Effector CD8-positive, alpha-beta T cell (primary cell): ENCODE measurements around the gene CCL28.
"Not testable (repeated sequence)": the region's sequence is repeated elsewhere in the genome, so short reads cannot be mapped to it uniquely, and the experiment has no call there.

Experiments used
- DNase-seq: peaks from one replicate; lab custom pipeline; 2025; lab: John Stamatoyannopoulos, UW

The CCL28 gene

DNA sequence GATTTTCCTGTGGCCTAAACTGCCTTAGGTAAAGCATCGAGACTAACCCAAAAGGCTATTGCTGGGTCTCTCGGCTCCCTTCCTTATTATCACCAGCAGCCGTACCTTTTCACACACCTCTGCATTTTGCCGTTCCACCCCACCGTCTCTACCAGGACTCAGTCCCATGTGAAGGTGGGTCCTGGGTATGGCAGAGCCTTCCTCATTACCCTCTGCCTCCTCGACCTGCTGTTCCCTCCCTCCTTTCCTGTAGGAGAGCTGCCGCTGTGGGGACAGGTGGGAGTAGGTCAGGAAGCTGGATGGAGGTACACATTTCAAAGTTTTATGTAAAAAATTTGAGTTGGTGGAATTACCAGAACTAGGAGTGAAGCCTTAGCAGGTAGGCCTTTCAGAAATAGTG, 1.8 kb downstream of the CCL28 start:
- no peak for DNase-seq

DNA sequence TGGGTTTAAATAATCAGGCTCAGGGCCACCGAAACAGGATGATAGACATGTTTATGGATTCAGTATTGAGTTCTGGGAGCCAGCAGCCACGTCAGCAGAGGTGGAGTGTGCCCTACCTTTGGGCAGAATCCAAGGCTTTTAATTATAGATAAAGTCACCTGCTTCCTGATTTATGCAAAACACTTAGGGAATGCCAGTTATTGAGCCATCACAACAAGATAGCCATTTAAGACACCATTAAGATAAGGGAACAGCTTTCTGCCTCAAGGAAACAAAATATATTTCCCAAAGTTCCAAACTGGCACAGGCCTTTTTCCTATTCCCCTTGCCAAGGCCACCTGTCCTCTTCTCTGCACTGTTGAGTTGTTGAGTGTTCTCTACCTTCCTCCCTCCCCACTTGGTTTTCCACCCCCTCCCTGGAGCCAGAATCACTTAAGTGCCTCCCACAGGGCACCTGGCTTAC, 2.4 kb downstream of the CCL28 start:
- DNase-seq = no peak

GRCh38 chr5:43402524-43403066, 9.6 kb downstream of the CCL28 start:
- DNase-seq = not testable (repeated sequence)

DNA sequence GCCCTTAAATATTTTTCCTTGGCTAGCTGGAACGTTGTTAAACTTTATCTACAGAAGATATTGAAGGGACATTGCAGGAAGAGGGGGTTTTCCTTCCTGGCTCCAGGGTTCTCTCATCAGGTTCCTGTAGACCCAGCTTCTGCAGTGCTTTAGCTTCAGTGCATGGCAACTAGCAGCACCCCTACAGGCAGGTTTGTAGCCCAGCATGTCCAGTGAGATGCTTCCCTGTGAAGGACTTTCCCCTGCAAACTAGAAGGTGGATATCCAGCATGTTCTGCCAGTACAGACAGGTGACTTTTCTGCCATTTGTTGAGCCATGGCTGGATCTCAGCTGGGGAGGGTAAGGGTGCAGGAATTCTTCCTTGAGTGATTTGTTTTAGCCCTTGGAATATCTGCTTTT, 10.4 kb downstream of the CCL28 start:
- DNase-seq = no peak

DNA sequence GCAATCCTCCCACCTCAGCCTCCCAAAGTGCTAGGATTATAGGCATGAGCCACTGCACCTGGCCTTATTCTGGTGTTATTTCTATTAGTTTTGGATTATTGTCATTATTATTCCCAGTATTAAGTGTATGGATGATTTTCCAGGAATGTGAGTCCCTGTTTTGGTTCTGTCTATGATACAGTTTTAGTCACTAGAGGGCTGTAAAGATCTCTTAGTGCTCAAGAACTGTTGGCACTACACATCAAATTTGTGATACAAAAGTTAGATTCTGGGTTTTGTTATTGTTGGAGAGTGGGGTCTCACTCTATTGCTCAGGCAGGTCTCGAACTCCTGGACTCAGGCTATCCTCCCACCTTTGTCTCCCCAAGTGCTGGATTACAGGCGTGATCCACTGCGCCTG, 12.1 kb downstream of the CCL28 start:
- DNase-seq = no peak

DNA sequence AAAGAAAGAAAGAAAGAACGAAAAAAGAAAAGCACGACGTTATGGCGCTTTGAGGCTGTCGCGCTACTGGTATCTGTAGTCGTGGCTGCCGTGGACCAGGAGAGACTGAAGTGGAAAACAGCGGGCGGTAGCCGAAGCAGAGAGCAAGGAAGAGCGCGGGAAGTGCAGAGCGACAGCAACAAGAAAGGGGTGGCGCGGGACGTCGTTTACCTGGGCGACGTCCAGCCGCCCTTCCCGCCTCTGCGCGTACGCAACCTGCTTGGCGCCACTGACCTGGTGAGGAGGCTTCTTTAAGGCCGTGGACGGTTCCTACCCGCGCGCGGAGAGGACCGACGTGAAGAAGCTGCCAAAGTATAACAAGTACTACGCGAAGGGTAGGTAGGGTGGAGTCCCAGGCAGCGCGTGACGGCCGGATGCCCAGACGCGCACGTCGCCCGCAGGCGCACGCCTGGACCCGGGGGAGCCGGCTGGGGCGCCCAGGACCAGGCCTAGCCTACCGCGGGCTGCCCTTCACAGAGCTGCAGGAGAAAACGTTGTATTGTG, 15.4 kb downstream of the CCL28 start:
- DNase-seq = peak; percentile 22

DNA sequence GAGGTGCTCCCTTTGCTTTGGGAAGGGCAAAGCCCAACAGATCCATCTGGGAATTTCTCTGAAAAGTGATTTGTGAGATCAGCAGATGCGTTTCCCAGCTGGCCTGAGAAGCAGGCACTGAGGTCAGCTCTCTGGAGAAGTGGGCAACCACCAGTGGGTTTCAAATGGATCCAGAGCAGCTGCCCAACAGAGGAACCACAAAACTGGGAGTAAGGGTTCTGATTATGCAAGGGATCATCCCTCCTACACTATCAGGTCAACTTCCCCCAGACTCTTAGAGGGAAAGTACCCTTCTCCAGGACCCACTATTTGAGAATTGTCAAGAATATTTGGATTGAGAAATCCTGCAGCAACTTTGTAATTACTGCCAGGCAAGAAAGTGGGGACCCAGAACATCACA, 21.7 kb downstream of the CCL28 start:
- DNase-seq = no peak

- no peak for DNase-seq
Observed at GRCh38 chr5:43389679-43390329, 22.4 kb downstream of the CCL28 start.

DNA sequence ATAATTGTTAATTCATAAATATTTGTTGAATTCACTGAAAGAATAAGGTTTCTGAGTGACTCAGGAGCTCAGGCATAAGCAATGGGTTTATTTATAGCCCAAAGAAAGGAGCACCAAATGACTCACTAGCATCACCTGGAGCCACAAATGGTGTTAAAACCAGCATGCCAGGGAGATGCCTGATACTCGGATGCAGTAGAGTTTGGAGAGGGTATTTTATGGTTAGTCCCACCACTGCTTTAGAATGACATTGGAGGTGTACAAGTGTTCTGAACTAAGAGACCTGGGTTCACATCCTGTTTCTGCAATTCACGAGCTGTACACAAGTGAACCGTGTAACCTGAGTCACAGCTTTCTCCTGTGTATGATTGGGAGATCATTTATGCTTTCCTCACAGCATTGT, 25.2 kb downstream of the CCL28 start:
- no peak for DNase-seq

DNA sequence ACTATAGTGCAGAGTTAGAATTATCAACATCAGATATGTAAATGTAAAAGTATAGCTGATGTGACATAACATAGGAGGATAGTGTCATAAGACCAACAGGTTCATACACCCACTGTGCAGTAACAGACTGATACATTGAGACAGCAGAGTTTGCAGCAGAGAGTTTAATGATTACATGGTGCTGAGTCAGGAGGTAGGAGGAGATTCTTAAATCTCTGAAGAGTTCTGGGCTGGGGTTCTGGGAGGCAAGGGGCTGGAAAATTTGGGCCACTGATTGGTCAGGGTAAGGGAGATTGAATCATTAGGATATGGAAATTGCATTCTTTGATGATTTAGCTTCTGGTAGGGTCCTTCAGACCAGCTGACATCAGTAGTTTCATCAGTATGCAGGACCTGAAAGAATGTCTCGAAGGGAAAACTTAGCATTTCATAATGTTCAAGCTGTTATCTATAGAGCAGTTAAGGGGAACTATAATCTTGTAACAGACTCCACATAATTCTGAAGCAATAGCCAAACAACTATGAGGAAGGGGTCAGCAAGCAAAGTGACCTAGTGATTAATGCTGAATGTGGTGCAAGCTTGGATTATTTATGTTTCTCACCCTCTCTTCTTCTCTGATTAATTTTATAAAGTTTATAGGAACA, 35.6 kb downstream of the CCL28 start:
- no peak for DNase-seq

DNA sequence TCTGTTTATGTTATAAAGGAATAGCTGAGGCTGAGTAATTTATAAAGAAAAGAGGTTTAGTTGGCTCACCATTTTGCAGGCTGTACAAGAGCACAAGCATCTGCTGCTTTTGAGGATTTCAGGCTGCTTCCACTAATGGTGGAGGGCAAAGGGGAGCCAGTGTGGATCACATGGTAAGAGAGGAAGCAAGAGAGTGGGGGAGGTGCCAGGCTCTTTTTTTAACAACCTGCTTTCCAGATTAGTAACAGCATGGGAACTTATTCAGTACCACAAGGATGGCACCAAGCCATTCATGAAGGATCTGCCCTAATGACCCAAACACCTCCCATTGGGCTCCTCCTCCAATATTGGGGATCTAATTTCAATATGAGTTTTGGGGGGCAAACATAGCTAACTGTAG, 40.4 kb downstream of the CCL28 start:
- no peak for DNase-seq

DNA sequence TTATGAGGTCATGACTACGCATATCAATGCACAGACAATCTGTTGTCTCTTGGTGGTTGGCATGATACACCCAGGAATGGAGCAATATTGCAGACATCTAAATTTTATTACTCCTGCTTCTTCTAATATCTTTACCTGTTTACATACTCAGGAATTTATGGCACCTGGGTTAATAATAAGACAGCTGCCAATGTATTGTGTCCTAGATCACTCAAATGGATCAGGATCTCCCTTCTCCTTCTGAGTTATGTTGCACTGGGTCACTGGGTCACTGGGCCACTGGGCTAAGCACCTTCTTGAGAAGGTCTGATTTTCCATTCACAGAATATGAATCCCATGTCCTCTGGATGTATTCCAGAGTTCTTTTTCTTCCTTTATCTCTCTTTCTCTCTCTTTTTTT, 41.8 kb downstream of the CCL28 start:
- no peak for DNase-seq

DNA sequence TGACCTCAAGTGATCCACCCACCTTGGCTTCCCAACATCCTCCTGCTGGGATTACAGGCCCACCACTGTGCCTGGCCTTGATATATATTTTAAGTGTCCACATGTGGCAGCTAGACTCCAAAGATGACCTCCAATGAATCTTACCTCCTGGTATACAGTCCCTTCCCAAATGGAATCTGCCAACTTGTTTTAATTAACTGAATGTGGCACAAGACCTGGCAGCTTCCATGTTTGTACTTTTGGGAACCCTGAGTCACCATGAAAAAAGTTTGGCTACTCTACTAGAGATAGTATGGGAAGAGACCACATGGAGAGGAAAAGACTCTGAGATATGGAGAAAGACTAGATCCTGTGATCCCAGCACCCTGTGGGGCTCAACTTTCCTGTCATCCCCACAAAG, 42.5 kb downstream of the CCL28 start:
- no peak for DNase-seq

GRCh38 chr5:43367909-43368669, 44.1 kb downstream of the CCL28 start:
- DNase-seq = no peak

- no peak for DNase-seq
Observed at GRCh38 chr5:43367453-43367852, 44.7 kb downstream of the CCL28 start.

DNA sequence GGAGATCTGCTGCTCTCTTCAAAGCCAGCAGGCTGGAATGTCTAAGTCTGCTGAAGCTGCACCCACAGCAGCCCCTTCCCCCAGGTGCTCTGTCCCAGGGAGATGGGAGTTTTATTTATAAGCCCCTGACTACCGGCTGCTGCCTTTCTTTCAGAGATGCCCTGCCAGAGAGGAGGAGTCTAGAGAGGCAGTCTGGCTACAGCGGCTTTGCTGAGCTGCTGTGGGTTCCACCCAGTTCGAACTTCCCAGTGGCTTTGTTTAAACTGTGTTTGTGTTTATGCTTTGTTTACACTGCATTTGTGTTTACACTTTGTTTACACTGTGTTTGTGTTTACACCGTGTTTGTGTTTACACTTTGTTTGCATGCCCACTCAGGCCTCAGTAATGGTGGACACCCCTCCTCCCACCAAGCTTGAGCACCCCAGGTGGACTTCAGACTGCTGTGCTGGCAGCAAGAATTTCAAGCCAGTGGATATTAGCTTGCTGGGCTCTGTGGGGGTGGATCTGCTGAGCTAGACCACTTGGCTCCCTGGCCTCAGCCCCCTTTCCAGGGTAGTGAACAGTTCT, 45.4 kb downstream of the CCL28 start:
- DNase-seq = not testable (repeated sequence)

DNA sequence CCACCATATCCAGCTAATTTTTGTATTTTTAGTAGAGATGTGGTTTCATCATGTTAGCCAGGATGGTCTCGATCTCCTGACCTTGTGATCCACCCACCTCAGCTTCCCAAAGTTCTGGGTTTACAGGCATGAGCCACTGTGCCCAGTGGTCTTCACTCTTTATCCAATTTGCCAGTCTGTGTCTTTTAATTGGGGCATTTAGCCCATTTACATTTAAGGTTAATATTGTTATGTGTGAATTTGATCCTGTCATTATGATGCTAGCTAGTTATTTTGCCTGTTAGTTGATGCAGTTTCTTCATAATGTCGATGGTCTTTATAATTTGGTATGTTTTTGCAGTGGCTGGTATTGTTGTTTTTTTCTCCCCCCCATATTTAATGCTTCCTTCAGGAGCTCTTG, 47.0 kb downstream of the CCL28 start:
- DNase-seq = not testable (repeated sequence)

DNA sequence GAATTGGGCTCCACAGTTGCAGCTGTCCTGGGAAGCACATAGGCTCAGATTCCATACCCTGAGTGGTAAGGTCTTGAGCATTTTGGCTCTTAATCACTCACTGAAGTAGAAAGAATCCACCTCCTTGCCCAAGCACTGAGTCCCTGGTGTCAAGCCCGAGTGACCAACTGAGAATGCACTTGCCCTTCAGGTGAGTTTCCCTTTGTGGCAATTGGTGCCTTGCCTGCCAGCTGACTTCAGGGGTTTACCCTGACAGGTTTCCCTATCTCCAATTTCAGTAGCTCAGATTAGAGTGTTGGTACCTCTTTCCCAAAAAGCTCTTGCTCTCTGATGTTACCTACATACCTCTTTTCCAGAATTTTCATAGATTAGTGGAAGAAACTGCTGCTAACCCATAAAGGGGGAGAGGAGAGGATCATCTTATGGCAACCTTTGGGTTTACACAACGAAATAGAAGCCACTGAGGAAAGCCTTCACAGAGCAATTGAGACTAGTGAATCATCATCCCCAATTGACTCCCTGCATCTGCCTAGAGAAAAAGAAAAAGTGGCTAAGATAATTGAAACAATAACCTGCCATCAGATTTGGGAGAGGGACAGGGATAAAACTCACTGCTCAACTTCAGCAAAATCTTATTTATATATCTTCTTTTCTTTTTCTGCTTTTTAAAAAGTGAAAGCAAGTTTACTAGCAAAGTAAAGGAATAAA, 48.6 kb downstream of the CCL28 start:
- DNase-seq = no peak

- DNase-seq = no peak
Observed at GRCh38 chr5:43362725-43363435, 49.3 kb downstream of the CCL28 start.

- DNase-seq = no peak
Observed at GRCh38 chr5:43358726-43359125, 53.5 kb downstream of the CCL28 start.

GRCh38 chr5:43358301-43358700, 53.9 kb downstream of the CCL28 start:
- DNase-seq = no peak
